Mammary epithelial cell (primary cell): ENCODE measurements around the gene RAB10.

Source experiments
- CTCF ChIP-seq, 2 donors: IDR thresholded peaks in 1 of 2; conservative IDR thresholded peaks in 1 of 2; 2 replicates each; pipeline ENCODE4 v1.5.1; 2011 to 2012; ENCODE audit warnings: inconsistent platforms in 2 of 2, low read length in 2 of 2, mild to moderate bottlenecking in 2 of 2, control low read depth in 1 of 2, low read depth in 1 of 2; ENCODE audit not compliant: insufficient read depth in 1 of 2; ENCODE audit errors: extremely low read depth in 1 of 2
- EZH2 ChIP-seq: IDR thresholded peaks from 2 replicates; pipeline ENCODE4 v1.6.1; 2012; ENCODE audit warnings: low read length, inconsistent platforms, borderline replicate concordance

GRCh38 chr2:26172189-26172870 is 138.4 kb downstream of the RAB10 start:
- no peak for TF ChIP-seq CTCF (conservative IDR thresholded peaks at IDR 0.05 in 1 of 2, IDR thresholded peaks at IDR 0.05 in 1 of 2; ENCODE audit: extremely low read depth in 1 of 2, insufficient read depth in 1 of 2, low read depth in 1 of 2, low read length in 2 of 2)
- TF ChIP-seq EZH2: no peak
